Memory B cell (primary cell): ENCODE measurements around the gene FZD4.
"Not testable (repeated sequence)": the region's sequence is repeated elsewhere in the genome, so short reads cannot be mapped to it uniquely, and the experiment has no call there.

Experiments used
- ATAC-seq: fragments of 150-1000 bp; cut with Tn5 transposase; 2 replicates; pipeline ENCODE4 v1.10.0; 2021; ENCODE audit warnings: low read depth, mild to moderate bottlenecking, moderate library complexity
- DNase-seq, 2 donors: peaks; one replicate each; pipeline ENCODE4 v3.0.0; 2022; ENCODE audit warnings: low spot score in 2 of 2
- H3K27ac Mint-ChIP-seq: one replicate; pipeline ENCODE4 v1.8.0; 2022; ENCODE audit warnings: mild to moderate bottlenecking, moderate library complexity, mixed read lengths
- H3K27me3 Mint-ChIP-seq: one replicate; pipeline ENCODE4 v1.8.0; 2022; ENCODE audit warnings: mixed read lengths
- H3K36me3 Mint-ChIP-seq: one replicate; pipeline ENCODE4 v1.8.0; 2022; ENCODE audit warnings: mild to moderate bottlenecking, mixed read lengths
- H3K4me1 Mint-ChIP-seq: one replicate; pipeline ENCODE4 v1.8.0; 2022; ENCODE audit warnings: mixed read lengths
- H3K4me3 Mint-ChIP-seq: one replicate; pipeline ENCODE4 v1.8.0; 2022; ENCODE audit warnings: mild to moderate bottlenecking, moderate library complexity, mixed read lengths
- H3K9me3 Mint-ChIP-seq: one replicate; pipeline ENCODE4 v1.8.0; 2022; ENCODE audit warnings: mixed read lengths

Gene FZD4

DNA sequence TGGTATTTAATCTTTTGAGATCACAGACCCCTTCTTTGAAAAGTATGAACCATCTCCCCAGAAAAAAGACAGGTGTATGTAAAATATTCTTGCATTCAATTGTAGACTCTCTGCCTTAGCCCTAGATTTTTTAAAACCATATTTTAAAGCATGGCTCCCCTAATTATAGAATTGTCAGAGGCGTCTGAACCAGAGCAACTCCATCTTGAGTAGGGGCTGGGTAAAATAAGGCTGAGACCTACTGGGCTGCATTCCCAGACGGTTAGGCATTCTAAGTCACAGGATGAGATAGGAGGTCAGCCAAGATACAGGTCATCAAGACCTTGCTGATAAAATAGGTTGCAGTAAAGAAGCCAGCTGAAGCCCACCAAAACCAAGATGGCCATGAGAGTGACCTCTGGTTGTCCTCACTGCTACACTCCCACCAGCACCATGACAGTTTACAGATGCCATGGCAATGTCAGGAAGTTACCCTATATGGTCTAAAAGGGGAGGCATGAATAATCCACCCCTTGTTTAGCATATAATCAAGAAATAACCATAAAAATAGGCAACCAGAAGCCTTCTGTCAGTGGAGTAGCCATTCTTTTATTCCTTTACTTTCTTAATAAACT lies 17.9 kb downstream of the FZD4 start:
- H3K9me3 Mint-ChIP-seq, H3K27me3 Mint-ChIP-seq, H3K4me1 Mint-ChIP-seq, ATAC-seq, DNase-seq, H3K4me3 Mint-ChIP-seq, H3K27ac Mint-ChIP-seq, H3K36me3 Mint-ChIP-seq: not testable (repeated sequence)

- Mint-ChIP-seq H3K27ac (no peak overlapping the region), H3K9me3 (no peaks in the 10 kb centered on the region), H3K27me3 (peaks cover 4% of the 10 kb centered on the region), H3K4me3 (no peak overlapping the region), H3K36me3 (no peaks in the 10 kb centered on the region), H3K4me1 (peaks cover 3% of the 10 kb centered on the region)
- ATAC-seq: no peak
- DNase-seq: no peak
Observed at GRCh38 chr11:86934926-86935579, 20.1 kb downstream of the FZD4 start.

- no peaks in the 10 kb centered on the region for H3K36me3 Mint-ChIP-seq
- ATAC-seq (no peak), DNase-seq (no peak)
- no peak overlapping the region for H3K4me3 Mint-ChIP-seq
- peaks cover 4% of the 10 kb centered on the region for H3K27me3 Mint-ChIP-seq
- H3K9me3 Mint-ChIP-seq: no peaks in the 10 kb centered on the region
- H3K4me1 Mint-ChIP-seq: peaks cover 3% of the 10 kb centered on the region
- H3K27ac Mint-ChIP-seq: peak overlapping the region; percentile 21
Observed at GRCh38 chr11:86934582-86934900, 20.7 kb downstream of the FZD4 start.

DNA sequence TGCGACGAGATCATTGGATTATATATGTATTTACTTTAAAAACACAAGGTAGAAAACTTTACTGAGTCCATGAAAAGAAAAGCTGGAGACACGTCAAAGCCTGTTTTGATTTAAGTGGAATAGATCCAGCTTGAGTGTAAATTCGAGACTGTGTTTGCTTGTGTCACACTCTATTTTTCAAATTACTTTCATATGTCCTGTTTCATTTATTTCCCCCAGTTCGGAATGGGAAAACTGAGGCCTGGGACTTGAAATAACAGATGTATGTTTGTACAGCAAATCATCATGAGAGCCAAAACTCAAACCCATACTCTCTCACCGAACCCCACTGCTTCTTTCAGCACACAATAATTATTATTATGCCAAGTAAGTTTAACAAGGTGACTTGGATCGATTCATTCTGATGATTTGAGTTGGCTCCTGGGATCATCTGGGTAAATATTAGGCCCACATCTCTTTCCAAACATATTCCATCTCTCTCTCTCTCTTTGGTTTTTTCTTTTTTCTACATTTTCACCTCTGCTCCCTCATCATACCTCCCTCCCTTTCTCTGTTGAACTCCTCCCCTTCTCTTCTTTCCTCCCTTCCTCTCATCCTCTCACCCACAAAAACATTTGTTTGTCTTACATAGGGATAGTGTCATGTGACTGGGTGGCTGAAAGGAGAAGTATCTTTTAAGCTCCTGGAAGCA lies 21.2 kb downstream of the FZD4 start:
- Mint-ChIP-seq H3K27me3 (peaks cover 4% of the 10 kb centered on the region), H3K9me3 (no peaks in the 10 kb centered on the region), H3K36me3 (no peaks in the 10 kb centered on the region), H3K4me1 (peaks cover 3% of the 10 kb centered on the region), H3K4me3 (no peak overlapping the region), H3K27ac (peak overlapping the region; percentile 21)
- ATAC-seq (no peak), DNase-seq (no peak)

GRCh38 chr11:86932924-86933875 lies 22.0 kb downstream of the FZD4 start:
- Mint-ChIP-seq H3K4me1 (peaks cover 1% of the 10 kb centered on the region), H3K27me3 (peaks cover 1% of the 10 kb centered on the region), H3K9me3 (no peaks in the 10 kb centered on the region), H3K27ac (no peak overlapping the region), H3K4me3 (no peak overlapping the region), H3K36me3 (no peaks in the 10 kb centered on the region)
- ATAC-seq: no peak
- DNase-seq: no peak

- Mint-ChIP-seq H3K4me3 (no peak overlapping the region), H3K4me1 (no peaks in the 10 kb centered on the region), H3K27ac (no peak overlapping the region), H3K36me3 (no peaks in the 10 kb centered on the region), H3K9me3 (no peaks in the 10 kb centered on the region), H3K27me3 (no peaks in the 10 kb centered on the region)
- DNase-seq: no peak
- ATAC-seq: no peak
Observed at GRCh38 chr11:86932259-86932585, 23.0 kb downstream of the FZD4 start.

DNA sequence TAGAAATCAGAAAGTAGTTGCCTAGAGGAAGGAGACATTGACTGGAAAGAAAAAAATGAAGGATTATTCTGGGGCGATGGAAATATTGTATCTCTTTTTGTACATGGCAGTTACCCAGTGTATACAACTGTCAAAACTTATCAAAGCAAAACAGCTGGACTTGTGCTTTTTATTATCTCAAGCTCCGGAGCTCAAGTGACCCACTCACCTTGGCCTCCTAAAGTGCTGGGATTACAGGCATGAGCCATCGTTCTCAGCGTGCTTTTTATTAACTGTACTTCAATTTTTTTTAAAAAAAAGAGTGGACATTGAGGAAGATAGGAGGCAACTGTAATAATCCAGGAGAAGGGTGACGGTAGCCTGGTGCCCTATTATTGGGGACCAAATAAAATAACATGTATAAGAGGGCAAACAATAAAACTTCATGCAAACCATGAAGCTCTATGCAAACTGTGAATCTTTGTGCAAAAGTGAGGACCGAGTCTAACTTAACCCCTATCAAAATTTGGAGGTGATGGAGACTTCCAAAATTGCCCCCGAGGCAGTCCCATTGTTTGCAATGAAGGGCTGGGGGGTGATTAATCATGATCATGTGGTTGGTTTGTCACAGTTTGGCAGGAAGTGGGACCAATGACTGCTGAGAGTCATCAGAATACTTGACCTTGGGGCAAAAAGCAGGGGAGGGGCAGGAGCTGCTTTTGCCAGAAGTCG lies 23.5 kb downstream of the FZD4 start:
- H3K27me3 Mint-ChIP-seq: no peaks in the 10 kb centered on the region
- DNase-seq: no peak

GRCh38 chr11:86930957-86931547 lies 24.1 kb downstream of the FZD4 start:
- Mint-ChIP-seq H3K4me1 (no peaks in the 10 kb centered on the region), H3K27ac (no peak overlapping the region), H3K9me3 (no peaks in the 10 kb centered on the region), H3K36me3 (no peaks in the 10 kb centered on the region), H3K27me3 (no peaks in the 10 kb centered on the region), H3K4me3 (no peak overlapping the region)
- DNase-seq (no peak), ATAC-seq (no peak)

More for the DNA sequence above, 23.5 kb downstream of the FZD4 start:
- H3K4me1 Mint-ChIP-seq: no peaks in the 10 kb centered on the region
- no peaks in the 10 kb centered on the region for H3K9me3 Mint-ChIP-seq
- no peaks in the 10 kb centered on the region for H3K36me3 Mint-ChIP-seq
- no peak overlapping the region for H3K4me3 Mint-ChIP-seq
- no peak for ATAC-seq
- H3K27ac Mint-ChIP-seq: no peak overlapping the region

GRCh38 chr11:86926975-86927374 lies 28.2 kb downstream of the FZD4 start:
- Mint-ChIP-seq H3K27ac (no peak overlapping the region), H3K4me3 (no peak overlapping the region), H3K9me3 (no peaks in the 10 kb centered on the region), H3K36me3 (no peaks in the 10 kb centered on the region), H3K27me3 (no peaks in the 10 kb centered on the region), H3K4me1 (no peaks in the 10 kb centered on the region)
- no peak for DNase-seq
- ATAC-seq: no peak

- no peak overlapping the region for H3K27ac Mint-ChIP-seq
- no peaks in the 10 kb centered on the region for H3K27me3 Mint-ChIP-seq
- no peaks in the 10 kb centered on the region for H3K36me3 Mint-ChIP-seq
- no peaks in the 10 kb centered on the region for H3K4me1 Mint-ChIP-seq
- no peaks in the 10 kb centered on the region for H3K9me3 Mint-ChIP-seq
- no peak overlapping the region for H3K4me3 Mint-ChIP-seq
- ATAC-seq: no peak
- no peak for DNase-seq
Observed at GRCh38 chr11:86923999-86924766, 31.0 kb downstream of the FZD4 start.

GRCh38 chr11:86922225-86922624 lies 33.0 kb downstream of the FZD4 start:
- ATAC-seq (no peak), DNase-seq (no peak)
- Mint-ChIP-seq H3K4me3 (no peak overlapping the region), H3K27ac (no peak overlapping the region), H3K9me3 (no peaks in the 10 kb centered on the region), H3K4me1 (no peaks in the 10 kb centered on the region), H3K27me3 (no peaks in the 10 kb centered on the region), H3K36me3 (no peaks in the 10 kb centered on the region)

GRCh38 chr11:86919557-86920210 lies 35.5 kb downstream of the FZD4 start:
- ATAC-seq: no peak
- H3K27ac Mint-ChIP-seq: no peak overlapping the region
- H3K9me3 Mint-ChIP-seq: no peaks in the 10 kb centered on the region
- H3K4me3 Mint-ChIP-seq: no peak overlapping the region
- DNase-seq: no peak
- H3K27me3 Mint-ChIP-seq: no peaks in the 10 kb centered on the region
- H3K36me3 Mint-ChIP-seq: no peaks in the 10 kb centered on the region
- no peaks in the 10 kb centered on the region for H3K4me1 Mint-ChIP-seq
